Epithelial cell of esophagus (primary cell): ENCODE data around the gene MFSD11.

Experiments used
- DNase-seq: peaks from one replicate; pipeline ENCODE4 v3.0.0; 2010; ENCODE audit warnings: low read depth
- H3K4me3 ChIP-seq: 2 replicates; pipeline ENCODE4 v1.5.1; 2011; ENCODE audit warnings: mild to moderate bottlenecking, low read length, control low read depth
- TF ChIP-seq, protein P1 (sequence below): IDR thresholded peaks from 2 replicates; pipeline ENCODE4 v1.5.1; 2011; ENCODE audit warnings: low read depth, mild to moderate bottlenecking, low read length, control low read depth, inconsistent platforms; ENCODE audit not compliant: insufficient read depth; ENCODE audit errors: missing control alignments

Gene MFSD11

DNA sequence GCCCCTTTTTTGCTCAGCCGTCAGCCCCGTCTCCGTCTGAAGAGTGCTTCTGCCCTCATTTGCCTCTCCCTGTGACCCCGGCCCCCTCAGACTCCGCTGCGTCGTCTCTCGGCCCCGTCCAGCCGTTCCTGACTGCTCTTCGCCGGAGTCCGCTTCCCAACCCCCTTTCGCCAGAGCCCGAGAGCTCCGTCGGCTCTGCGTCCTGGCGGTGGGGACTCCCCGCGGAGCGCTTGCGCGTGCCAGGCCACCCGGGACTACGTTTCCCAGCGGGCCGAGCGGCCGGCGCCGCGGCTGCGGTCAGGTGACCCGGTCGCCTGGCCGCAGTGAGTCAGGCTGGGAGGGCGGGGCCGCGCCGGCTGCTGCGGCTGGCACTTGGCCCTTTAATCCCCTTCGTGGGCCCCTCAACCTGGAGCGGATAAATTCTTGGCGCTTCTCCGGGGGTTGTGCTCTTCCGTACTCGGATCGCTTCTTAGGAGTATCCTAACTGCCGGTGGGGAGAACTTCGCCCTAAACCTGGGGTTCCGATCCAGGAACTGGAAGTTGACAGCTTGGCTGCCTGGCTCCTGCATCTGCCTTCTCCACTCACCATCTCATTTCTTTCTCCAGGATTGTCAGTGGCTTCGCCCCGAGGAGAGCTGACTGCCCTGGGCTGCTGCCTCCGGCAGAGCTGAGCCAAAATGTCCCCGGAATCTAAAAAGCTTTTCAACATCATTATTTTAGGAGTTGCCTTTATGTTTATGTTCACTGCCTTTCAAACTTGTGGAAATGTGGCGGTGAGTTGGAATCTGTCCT is at the start of gene MFSD11:
MFSD11 (plus strand) TSS at position 444 of the 792 bp plus-strand sequence; CDS start at position 678, 234 bp downstream.
- H3K4me3 ChIP-seq = peak within 1 kb of the TSS; percentile 94
- TF ChIP-seq, protein P1, sequence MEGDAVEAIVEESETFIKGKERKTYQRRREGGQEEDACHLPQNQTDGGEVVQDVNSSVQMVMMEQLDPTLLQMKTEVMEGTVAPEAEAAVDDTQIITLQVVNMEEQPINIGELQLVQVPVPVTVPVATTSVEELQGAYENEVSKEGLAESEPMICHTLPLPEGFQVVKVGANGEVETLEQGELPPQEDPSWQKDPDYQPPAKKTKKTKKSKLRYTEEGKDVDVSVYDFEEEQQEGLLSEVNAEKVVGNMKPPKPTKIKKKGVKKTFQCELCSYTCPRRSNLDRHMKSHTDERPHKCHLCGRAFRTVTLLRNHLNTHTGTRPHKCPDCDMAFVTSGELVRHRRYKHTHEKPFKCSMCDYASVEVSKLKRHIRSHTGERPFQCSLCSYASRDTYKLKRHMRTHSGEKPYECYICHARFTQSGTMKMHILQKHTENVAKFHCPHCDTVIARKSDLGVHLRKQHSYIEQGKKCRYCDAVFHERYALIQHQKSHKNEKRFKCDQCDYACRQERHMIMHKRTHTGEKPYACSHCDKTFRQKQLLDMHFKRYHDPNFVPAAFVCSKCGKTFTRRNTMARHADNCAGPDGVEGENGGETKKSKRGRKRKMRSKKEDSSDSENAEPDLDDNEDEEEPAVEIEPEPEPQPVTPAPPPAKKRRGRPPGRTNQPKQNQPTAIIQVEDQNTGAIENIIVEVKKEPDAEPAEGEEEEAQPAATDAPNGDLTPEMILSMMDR = no peak
- DNase-seq = peak; percentile 95

DNA sequence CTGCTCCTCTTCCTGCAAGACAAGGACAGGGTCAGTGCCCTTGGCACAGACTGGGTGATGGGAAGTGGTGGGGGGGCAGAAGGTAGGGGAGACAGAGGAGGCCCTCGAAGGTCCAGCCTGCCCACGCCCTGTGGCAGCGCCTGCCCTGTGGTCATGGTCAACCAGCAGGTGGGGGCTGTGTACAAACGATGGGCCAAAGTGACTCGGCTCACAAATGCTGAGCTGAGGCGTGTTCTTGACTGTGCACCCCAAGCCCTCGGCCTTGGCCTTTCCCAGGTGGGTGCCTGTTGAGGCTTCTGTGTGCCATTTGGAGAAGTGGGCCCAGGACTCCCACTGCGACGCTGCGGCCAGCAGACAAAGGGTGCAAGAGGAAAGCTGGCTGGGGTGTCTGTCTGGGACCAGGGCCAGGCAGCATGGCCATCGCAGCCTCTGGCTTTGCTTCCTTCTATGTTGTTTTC is 49.7 kb upstream of the MFSD11 start:
- H3K4me3 ChIP-seq = no peak overlapping the region
- no peak for DNase-seq
- TF ChIP-seq, protein P1 = no peak

DNA sequence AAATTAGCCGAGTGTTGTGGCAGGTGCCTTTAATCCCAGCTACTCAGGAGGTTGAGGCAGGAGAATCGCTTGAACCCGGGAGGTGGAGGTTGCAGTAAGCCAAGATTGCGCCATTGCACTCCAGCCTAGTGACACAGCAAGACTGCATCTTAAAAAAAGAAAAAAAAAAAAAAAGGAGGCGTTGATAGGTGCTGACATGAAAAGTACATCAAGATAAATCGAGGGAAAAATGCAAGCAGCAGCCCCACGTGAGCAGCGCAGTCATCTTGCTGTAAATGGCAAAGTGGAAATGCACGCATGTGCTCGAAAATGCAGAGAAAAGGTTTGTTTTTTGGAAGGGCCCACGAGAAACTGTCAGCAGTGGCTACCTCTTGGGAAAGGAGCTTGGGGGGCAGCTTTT is 48.1 kb upstream of the MFSD11 start:
- H3K4me3 ChIP-seq = no peak overlapping the region
- no peak for DNase-seq
- TF ChIP-seq, protein P1 = no peak

DNA sequence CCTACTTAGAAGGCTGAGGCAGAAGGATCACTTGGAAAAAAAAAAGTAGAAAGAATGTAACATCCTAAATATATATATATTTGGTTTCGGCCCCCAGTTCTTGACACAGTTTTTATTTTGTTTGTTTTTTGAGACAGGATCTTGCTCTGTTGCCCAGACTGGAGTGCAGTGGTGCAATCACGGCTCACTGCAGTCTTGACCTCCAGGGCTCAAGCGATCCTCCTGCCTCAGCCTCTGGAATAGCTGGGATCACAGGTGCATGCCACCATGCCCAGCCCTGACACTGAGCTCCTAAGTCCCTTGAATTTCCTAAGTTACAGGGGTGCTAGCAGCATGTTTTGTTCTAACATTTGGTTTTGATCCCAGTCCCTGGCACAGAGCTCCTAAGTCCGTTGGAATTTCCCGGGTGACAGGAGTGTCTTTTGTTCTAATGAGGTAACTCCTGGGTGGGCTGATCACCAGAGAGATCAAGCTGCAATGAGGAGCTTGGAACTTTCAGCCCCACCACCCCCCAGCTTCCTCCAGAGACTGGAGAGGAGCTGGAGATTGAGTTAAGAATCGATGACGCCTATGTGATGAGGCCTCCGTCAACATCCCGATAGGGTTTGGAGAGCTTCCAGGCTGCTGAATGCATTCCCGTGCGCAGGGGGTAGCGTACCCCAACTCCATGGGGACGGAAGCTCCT is 47.2 kb upstream of the MFSD11 start:
- TF ChIP-seq, protein P1 = no peak
- no peak for DNase-seq
- no peak overlapping the region for H3K4me3 ChIP-seq

DNA sequence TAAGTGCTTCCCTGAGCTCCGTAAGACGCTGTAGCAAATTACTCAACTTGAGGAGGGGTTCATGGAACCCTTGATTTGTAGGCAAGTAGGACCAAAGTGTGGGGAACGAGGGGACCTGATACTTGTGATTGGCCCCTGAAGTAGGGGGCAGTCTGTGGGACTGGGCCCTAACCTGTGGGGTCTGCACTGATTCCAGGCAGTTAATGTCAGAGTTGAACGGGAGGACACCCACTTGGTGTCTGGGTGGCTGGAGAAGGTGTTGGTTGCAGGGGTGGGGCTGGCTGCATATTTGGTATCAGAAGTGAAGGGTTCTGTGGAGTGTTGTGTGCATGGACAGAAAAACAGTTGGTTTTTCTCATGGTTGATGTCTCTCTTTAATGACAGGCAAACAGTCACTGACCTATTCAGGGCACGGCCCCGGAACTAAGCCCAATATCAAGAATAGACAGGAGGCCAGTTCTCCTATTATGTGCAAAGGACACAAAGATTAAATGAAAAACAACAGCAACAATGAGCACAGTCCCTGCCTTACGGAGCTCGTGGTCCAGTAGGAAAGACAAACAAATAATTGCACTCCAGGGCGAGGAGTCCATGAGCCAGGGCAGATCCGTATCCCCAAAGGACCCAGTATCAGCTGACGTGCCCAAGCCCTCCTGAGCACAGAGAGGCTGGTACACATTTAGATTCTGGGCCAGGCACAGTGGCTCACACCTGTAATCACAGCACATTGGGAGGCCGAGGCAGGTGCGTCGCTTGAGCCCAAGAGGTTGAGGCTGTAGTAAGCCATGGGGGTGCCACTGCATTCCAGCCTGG is 46.3 kb upstream of the MFSD11 start:
- H3K4me3 ChIP-seq = no peak overlapping the region
- no peak for DNase-seq
- TF ChIP-seq, protein P1 = no peak

DNA sequence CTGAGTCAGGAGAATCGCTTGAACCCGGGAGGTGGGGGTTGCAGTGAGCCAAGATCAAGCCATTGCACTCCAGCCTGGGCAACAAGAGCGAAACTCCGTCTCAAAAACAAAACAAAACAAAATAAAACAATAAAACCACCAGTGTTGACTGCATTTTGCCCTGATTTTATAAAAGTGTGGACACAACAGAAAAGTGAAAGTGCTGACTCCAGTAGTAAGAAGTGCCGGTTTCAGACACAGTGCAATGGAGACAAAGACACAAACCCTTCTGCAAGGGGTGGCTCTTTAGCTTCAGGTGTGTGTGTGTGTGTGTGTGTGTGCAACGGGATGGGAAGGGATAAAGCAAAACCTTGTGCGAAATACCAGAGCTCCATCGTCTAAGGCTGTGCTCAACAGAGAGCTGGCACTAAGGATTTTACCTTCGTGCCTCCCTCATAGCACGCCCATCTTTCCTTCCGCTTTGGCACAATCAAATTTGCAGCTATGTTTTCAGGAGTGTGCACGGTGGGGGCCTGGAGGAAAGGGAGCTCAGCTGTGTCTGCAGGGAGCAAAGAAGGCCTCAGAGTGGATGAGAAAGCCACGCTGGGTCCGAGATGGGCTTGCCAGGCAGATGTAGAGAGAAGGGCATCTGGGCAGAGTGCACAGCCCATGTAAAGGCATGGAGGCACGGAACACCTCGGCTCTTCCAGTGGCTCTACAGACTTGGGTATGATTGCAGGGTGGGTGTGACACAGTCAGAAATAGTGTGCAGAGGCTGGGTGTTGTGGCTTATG is 42.7 kb upstream of the MFSD11 start:
- DNase-seq = no peak
- TF ChIP-seq, protein P1 = no peak
- H3K4me3 ChIP-seq = no peak overlapping the region
